ENCODE measurements around the gene TCEA2. TPM values are rescaled to one million over a fixed set of nuclear protein-coding genes. Genes with fewer than 3 reads are reported as not detected.
A peak's percentile ranks its signal among the peaks of the same experiment; 100 is the strongest.
"Not testable (repeated sequence)": the region's sequence is repeated elsewhere in the genome, so short reads cannot be mapped to it uniquely, and the experiment has no call there.

The TCEA2 gene
- total RNA-seq, 1 donor from 2014 or later: 40.2 TPM

DNA sequence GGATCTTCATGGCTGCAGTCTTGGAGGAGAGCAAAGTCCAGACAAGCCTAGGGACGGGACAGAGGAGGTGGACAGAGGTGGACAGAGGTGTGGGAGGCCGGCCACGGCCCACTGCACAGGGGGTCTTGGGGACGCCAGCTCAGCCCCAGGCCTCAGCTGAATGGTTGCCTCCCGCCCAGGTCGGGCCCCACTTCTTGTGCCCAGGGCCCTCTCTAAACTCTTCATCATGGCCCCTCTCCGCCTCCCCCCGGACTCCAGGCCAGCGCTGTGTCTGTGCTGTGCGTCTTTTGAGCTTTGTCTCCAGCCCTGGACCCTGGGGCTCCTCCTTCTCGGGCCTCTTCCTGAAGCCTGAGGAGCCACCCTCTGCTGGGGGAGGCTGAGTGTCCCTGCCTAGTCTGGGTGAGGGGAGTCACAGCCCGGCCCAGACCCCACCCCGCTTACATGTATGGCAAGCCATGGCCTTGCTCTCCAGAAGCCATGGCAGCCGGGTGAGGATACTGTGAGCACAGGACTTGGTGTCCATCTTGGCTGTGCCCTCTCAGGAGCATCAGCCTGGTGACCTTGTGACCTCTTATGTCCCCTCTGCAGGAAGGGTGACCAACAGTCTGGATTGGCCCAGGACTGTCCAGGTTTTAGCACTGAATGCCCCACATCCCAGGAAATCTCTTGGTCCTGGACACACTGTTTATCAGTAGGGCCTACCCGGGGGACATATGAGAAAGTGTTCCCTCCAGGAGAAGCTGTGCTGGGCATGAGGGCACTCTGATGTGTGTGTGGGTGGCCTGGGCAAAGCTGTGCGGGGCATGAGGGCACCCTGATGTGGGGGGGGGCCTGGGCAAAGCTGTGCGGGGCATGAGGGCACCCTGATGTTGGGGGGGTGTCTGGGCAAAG lies 53.8 kb downstream of the TCEA2 start:
- Histone ChIP-seq H3K27me3 (peaks cover 5% of the 10 kb centered on the region), H3K9me3 (no peaks in the 10 kb centered on the region), H3K27ac (no peak overlapping the region), H3K4me1 (no peaks in the 10 kb centered on the region), H3K4me3 (no peak overlapping the region), H3K36me3 (no peaks in the 10 kb centered on the region)
- TF ChIP-seq, protein P1, sequence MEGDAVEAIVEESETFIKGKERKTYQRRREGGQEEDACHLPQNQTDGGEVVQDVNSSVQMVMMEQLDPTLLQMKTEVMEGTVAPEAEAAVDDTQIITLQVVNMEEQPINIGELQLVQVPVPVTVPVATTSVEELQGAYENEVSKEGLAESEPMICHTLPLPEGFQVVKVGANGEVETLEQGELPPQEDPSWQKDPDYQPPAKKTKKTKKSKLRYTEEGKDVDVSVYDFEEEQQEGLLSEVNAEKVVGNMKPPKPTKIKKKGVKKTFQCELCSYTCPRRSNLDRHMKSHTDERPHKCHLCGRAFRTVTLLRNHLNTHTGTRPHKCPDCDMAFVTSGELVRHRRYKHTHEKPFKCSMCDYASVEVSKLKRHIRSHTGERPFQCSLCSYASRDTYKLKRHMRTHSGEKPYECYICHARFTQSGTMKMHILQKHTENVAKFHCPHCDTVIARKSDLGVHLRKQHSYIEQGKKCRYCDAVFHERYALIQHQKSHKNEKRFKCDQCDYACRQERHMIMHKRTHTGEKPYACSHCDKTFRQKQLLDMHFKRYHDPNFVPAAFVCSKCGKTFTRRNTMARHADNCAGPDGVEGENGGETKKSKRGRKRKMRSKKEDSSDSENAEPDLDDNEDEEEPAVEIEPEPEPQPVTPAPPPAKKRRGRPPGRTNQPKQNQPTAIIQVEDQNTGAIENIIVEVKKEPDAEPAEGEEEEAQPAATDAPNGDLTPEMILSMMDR (IDR thresholded peaks at IDR 0.05): no peak
- intact Hi-C loops (cut with DNase I): no loop called here
- ATAC-seq (no peak), DNase-seq (peak; percentile 51)

DNA sequence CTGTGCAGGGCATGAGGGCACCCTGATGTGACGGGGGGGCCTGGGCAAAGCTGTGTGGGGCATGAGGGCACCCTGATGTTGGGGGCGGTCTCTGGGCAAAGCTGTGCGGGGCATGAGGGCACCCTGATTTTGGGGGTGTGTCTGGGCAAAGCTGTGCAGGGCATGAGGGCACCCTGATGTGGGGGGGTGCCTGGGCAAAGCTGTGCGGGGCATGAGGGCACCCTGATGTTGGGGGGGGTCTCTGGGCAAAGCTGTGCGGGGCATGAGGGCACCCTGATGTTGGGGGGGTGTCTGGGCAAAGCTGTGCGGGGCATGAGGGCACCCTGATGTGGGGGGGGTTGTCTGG lies 54.4 kb downstream of the TCEA2 start:
- H3K27ac ChIP-seq; H3K27me3 ChIP-seq; intact Hi-C loops (cut with DNase I); H3K4me1 ChIP-seq; H3K36me3 ChIP-seq; H3K9me3 ChIP-seq; H3K4me3 ChIP-seq; ATAC-seq: not testable (repeated sequence)
- DNase-seq: peak; percentile 3

- H3K27me3 ChIP-seq: peaks cover 9% of the 10 kb centered on the region
- no peak overlapping the region for H3K27ac ChIP-seq
- H3K36me3 ChIP-seq: no peaks in the 10 kb centered on the region
- H3K4me3 ChIP-seq: no peak overlapping the region
- ATAC-seq (no peak), DNase-seq (peak; percentile 38)
- no peaks in the 10 kb centered on the region for H3K9me3 ChIP-seq
- H3K4me1 ChIP-seq: no peaks in the 10 kb centered on the region
- TF ChIP-seq, protein P1 (IDR thresholded peaks at IDR 0.05): no peak
- intact Hi-C loops (cut with DNase I): no loop called here
Observed at GRCh38 chr20:64119301-64119680, 56.3 kb downstream of the TCEA2 start.

DNA sequence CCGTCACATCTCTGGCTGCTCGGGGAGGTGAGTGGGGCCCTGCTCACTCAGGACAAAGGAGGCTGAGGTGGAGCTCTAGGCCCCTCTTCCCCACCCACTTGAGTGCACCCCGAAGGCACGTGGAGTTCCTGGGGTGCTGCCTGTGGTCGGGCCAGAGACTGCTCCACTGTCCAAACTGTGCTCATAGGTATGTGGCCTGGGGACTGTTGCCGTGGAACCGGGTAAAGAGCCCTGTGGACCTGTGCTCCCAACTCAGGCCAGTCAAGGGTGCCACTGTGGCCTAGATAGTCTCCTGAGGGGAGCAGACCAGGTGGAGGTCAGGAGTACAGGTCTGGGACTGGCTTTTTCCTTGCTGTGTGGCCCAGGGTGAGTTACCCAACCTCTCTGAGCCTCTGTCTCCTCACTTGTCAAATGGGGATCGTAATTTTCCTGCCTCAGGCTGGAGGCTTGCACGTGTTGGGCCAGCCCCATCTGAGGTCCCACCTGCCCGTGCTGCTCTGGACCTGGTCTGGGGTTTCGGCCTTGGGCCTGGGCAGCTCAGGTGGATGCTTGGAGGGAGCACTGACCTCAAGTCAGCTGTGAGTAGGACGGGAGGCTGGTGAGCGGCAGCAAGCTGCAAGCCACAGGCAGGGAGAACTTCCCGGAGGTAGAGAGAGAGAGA lies 56.8 kb downstream of the TCEA2 start:
- intact Hi-C loops (cut with DNase I): no loop called here
- H3K4me3 ChIP-seq: no peak overlapping the region
- DNase-seq: peak; percentile 63

DNA sequence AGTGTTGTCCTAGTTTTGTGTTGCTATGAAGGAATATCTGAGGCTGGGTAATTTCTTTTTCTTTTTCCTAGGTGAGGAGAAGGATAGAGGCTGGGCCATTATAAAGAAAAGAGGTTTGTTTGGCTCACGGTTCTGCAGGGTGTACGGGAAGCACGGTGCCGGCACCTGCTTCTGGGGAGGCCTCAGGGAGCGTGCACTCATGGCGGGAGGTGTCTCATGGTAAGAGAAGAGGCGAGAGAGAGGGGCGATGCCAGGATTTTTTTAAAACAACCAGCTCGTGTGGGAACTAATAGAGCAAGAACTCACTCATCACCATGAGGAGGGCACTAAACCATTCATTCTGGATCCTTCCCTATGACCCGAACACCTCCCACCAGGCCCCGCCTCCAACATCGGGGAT lies 58.6 kb downstream of the TCEA2 start:
- intact Hi-C loops (cut with DNase I): no loop called here
- DNase-seq (peak; percentile 23), ATAC-seq (no peak)
- no peak overlapping the region for H3K4me3 ChIP-seq
- peaks cover 9% of the 10 kb centered on the region for H3K27me3 ChIP-seq
- H3K9me3 ChIP-seq: no peaks in the 10 kb centered on the region
- H3K4me1 ChIP-seq: no peaks in the 10 kb centered on the region
- H3K36me3 ChIP-seq: no peaks in the 10 kb centered on the region
- no peak overlapping the region for H3K27ac ChIP-seq
- TF ChIP-seq, protein P1 (IDR thresholded peaks at IDR 0.05): no peak

More for the DNA sequence above, 56.8 kb downstream of the TCEA2 start:
- TF ChIP-seq, protein P1 (IDR thresholded peaks at IDR 0.05): no peak
- Histone ChIP-seq H3K36me3 (no peaks in the 10 kb centered on the region), H3K27me3 (peaks cover 9% of the 10 kb centered on the region), H3K4me1 (no peaks in the 10 kb centered on the region), H3K27ac (no peak overlapping the region), H3K9me3 (no peaks in the 10 kb centered on the region)
- no peak for ATAC-seq

Small RNAs within 50 kb of the gene (microRNA-seq; reads per million reads assigned to microRNA genes)
- gene MIR6813 (ENCODE audit: borderline microRNAs expressed): 0.66 reads per million

Other genes starting within 250 kb of the TCEA2 start
- gene ZBTB46, start 231.9 kb upstream of the TCEA2 start, total RNA-seq: 19.7 TPM
- not detected for gene ABHD16B, start 201.7 kb upstream of the TCEA2 start, total RNA-seq
- 81.5 TPM for gene TPD52L2, start 197.9 kb upstream of the TCEA2 start, total RNA-seq
- gene DNAJC5, start 168.1 kb upstream of the TCEA2 start, total RNA-seq: 49.8 TPM
- gene UCKL1, start 106.8 kb upstream of the TCEA2 start, total RNA-seq: 38.9 TPM
- 17.6 TPM for gene ZNF512B, start 93.3 kb upstream of the TCEA2 start, total RNA-seq
- 4.3 TPM for gene SAMD10, start 83.6 kb upstream of the TCEA2 start, total RNA-seq
- 58.9 TPM for gene PRPF6, start 82.1 kb upstream of the TCEA2 start, total RNA-seq
- 1.9 TPM for gene C20orf204, start 27.0 kb upstream of the TCEA2 start, total RNA-seq
- gene SOX18, start 13.6 kb upstream of the TCEA2 start, total RNA-seq: 135 TPM
- 40.8 TPM for gene RGS19, start 16.3 kb downstream of the TCEA2 start, total RNA-seq
- 1.9 TPM for gene OPRL1, start 16.9 kb downstream of the TCEA2 start, total RNA-seq
- gene LKAAEAR1, start 21.2 kb downstream of the TCEA2 start, total RNA-seq: not detected
- not detected for gene NPBWR2, start 44.4 kb downstream of the TCEA2 start, total RNA-seq
- 0.12 TPM for gene MYT1, start 101.3 kb downstream of the TCEA2 start, total RNA-seq
- gene PCMTD2, start 192.6 kb downstream of the TCEA2 start, total RNA-seq: 58.8 TPM